OCI-M2 (cell line): ENCODE results near the gene TCOF1.

Experiments
- DNase-seq: peaks from one replicate; lab custom pipeline; 2025; ENCODE audit not compliant: unreplicated experiment; lab: John Stamatoyannopoulos, UW

The TCOF1 gene

DNA sequence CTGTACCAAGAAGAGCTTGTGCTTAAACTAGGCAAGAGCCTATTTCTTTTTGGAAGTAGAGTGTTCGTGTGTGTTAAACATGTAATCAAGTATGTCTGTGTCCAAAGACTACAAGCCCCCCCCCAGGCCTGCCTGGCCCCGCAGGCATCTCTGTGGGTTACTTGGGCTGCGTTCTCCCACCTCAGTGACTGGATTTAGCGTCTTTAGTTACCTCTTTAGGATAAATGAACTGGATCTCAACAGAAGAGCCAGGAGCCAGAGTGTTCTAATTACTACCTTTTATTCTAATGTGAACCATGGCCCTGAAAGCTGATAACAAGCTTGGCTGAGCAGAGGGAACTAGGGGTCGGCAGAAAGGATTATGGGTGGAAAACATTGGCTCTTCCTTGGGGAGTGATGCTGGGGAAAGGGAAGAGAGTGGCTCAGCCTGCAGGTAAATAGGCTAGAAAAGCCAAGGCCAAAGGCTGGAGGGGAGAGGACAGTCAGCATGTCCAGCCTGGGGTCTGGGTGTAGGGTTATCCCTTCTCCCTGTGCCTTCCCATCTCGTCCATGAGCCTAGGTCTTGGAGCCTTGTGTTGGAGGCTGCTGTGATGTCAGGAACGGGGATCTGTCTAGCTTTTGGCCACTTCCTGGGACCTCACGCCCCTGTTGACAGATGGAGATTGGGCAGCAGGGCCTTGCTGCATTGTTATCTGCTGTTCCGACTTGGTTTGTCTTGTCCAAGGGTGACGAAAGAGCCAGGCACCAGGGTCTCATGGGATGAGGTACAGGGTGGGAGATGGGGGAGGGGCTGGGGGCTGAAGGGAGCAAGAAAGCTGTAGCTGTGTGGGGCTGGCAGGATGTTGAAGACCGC is 44.1 kb downstream of the TCOF1 start:
- DNase-seq: no peak

DNA sequence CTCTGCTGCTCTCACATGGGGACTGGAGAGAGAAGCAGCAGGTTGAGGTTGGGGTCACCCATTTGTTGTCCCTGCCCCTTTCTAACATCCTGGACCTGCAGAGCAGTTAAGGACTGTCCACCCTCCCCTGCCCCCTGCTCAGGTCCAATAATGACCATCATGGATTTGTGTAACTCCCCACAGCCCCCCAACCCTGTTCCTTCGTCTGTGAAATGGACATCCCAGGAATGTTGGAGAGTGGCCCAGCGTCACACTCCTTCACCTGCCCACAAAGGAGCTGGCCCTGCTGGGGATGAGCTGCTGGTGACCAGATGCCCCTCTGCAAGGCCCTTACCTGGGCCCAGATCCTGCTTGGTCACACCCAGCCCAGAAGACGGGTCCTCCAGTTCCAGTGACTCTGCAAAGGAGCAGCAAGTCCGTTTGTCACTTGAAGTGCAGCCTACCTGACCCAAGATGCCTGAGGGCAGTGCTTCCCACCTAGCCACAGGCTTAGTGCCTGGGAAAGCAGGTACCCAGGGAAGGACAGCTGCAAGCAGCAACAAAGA is 44.8 kb downstream of the TCOF1 start:
- DNase-seq: no peak

DNA sequence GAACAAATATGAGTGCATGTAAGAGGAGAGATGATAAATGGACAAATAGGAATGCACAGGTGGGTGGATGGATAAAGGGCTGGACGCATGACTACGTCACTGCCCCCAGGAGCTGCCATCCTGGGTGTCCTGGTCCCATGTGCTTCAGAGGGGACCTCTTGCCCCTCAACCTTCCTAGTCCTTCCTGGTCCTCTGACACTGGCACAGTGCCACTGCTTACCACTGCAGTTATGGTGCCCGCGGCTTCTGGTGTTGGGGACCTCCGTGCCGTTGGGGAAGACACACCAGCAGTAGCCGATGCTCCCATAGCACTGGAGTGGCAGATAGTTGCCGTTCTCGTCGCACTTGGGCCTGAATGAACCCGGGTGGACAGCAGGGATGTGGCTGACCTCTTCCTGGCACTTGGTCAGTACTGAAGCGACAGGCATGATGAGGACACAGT is 45.4 kb downstream of the TCOF1 start:
- DNase-seq: no peak

DNA sequence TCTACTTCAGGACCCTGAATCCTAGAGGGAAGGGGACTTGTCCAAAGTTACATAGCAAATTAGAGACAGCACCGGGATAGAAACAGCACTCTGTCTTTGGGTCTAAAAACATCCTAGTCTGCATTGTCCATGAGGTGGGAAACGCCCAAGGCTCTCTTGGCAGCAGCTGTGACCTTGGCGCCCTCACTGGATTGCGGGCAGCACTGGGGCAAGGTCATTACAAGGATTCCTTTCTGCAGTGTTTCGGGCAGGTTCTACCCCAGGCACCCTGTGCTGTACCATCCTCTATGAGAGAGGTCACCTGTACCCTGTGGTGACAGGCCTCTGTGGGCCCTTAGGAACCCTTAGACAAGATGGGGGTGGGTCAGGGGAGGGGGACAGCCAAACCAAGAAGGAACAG is 46.6 kb downstream of the TCOF1 start:
- DNase-seq: no peak

DNA sequence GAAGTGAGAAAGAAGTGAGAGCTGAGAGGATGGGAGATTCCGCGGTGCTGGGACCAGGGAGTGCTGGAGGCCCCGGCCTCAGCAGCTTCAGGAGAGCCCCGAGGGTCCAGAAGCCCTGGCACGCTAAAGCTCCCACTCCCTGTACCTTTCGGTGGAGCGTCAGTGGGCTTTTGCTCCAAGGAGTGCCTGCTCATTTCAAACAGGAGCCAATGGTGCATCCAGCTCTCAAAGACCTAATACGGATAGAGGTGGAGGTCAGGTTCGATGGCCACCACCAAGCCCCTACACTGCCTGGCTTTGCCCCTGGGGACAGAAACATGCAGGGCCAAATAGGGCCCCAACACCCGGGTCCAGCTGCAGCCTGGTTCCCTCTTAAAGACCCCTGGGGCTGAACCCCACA is 47.0 kb downstream of the TCOF1 start:
- no peak for DNase-seq

DNA sequence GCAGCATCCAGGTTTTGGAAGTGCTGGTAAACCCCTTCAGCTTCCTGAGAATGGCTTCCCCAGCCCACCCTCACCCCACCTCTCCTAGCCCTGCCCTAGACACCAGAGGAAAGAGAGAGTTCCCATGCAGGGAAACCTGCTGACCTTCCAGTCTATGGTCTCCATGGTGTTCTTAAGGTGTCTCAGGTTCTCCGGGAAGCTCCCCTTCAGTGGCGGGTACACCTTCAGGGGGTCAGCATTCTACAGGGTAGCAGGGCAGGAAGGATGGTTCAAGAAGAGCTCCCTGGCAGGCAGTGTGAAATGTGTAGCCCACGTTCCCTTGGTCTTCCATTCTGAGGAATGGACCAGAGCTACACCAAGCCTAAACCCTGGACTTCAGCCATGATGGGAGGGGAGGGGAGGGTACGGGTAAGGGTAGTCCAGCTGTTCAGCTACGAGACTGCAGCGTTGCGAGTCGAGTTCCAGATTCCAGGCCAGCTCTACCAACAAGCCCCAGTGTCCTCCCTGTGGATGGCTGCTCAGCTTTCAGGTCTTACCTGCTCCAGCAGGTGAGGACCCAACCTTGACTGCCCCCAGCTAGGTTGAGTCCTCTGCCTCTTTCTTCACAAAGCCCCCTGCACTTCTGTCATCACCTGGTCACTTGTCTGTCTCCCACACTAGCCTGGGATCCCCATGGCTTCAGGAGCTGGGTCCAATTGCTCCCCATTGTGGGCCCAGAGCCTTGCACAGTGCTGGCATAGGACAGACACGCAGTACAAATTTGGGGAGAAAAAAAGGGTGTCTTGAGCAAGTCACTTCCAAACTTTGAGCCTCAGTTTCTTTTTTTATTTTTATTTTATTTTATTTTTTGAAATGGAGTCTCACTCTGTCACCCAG is 47.7 kb downstream of the TCOF1 start:
- no peak for DNase-seq

DNA sequence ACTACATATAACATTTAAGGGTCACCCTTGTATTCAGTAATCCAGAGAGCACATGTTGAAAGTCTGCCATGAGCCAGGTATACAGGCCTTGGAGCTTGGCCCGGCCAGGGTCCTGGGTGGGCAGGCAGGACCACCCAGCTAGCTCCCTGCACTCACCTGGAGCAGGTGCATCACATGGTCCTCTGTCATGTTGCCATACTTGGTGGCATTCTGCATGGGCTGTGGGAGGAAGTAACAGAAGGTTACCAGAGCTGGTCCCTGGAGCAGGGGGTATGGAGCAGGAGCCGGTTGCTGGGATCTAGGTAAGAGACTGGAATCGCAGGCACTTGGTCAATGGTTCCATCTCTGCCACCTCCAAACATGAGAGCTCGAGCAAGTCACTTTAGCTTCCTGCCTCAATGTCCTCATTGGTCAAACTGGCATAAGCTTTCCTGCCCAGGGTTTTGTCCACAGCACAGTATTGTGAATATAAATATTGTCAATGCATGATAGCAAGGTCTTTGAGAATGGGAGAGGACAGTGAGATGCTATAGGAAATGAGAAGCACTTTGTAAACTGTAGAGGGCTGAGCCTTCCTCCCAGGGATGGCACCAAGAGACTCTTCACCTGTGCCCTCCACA is 48.7 kb downstream of the TCOF1 start:
- no peak for DNase-seq

DNA sequence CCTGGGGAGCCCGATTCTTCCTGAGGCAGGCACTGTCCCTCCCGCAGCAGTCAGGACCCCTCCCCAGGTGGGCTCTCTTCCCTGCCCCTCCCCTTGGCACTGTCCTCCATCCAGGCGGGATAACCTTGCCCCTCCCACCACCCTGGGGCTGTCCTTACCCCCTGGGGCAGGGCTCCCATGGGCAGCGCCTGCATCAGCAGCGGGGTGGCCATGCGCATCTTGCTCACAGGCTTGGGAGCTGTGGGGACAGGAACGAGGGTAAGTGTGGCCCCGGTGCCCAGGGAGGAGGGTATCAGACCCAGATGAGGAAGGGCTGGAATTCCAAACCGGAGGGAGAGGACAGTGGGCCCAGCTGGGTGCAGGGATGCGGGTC is 49.2 kb downstream of the TCOF1 start:
- no peak for DNase-seq

DNA sequence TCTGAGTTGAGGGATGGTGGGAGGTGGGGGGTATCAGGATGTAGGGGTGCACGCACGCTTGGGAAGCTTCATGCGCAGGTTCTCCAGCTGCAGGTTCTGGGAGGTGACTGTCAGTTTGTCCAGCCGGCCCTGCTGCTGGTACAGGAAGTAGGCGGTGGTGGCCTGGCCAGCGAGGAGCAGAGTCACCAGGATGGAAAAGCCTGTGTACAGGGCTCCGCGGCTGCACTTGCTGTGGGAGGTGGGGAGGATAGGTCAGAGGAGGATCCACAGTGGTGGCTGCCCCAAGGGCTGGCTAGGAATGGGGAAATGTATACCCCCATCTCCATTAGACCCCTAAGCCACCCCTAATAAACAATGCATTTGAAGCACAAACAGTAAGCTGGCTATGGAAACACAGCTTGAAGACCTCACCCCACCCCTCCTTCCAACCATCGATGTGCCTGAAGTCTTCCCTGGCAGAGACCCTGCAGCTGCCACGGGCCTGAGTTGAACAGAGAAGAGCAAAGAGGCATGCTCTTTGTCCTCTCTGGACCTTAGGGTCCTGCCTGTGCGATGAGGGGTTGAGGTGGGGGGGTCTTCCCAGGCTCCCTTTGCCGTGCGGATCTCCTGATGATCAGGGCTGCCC is 49.7 kb downstream of the TCOF1 start:
- no peak for DNase-seq

DNA sequence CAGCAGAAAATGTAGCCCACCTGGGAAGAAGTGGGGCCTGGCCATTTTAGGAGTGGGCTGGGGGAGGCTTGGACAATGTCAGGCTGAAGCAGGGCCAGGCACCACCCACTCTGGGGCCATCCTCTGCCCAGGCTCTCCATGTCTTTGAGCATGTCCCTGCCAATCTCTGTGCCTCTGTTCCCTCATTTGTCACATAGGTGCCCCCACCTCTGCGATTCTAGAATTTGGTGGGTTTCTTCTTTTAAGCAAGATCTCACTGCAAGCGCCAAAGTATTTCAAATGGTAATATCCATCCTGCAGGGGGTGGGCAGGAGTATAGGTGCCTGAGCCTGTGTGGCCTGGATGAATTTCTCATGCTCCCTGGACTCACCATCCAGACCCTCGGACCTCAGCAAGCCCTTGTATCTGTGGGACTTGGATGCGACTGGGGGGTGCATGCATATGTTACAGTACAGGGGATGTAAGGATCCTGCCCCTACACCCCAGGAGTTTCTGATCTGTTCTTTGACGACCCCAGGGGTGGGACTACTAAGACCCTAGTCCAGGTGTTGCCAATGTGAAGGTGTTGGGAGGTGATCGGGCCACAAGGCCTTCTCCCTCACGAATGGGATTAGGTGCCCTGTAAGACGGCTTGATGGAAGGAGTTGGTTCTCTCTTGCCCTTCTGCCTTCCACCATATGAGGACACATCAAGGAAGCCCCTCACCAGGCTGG is 50.9 kb downstream of the TCOF1 start:
- DNase-seq: no peak

DNA sequence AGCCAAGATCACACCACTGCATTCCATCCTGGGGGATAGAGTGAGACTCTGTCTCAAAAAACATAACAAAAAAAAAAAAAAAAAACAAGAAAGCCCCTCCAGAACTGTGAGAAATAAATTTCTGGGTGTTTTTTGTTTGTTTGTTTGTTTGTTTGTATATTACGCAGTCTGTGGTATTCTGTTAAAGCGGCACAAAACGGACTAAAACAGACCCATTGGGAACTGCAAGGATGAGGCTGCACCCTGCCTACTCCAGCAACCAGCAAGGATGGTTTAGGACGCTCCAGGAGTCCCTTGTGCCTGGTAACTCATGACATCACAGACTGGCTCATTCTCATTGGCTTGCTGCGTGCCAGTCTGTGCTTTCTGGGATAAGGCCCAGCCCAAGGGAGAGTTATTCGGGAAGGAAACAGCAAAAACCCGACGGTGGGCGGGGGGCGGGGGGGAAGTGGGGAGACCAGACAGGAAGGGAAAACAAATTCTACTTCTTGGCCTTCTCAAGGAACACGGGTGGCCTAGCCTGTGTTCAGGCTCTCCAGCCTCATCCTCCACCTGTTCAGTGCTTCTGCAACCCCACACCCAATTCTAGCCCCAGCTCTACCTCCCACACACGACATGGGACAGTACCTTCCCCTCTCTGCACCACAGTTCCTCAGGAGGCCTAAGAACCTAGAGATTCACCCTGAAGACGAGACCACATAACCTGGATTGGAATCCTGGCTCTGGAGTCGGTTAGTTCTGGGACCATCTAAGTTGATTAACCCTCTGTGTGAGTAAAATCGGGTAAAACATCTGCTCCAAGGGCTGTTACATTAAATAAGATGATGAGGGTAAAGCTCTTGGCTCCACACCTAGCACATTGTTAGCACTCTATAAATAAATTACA is 52.4 kb downstream of the TCOF1 start:
- no peak for DNase-seq

DNA sequence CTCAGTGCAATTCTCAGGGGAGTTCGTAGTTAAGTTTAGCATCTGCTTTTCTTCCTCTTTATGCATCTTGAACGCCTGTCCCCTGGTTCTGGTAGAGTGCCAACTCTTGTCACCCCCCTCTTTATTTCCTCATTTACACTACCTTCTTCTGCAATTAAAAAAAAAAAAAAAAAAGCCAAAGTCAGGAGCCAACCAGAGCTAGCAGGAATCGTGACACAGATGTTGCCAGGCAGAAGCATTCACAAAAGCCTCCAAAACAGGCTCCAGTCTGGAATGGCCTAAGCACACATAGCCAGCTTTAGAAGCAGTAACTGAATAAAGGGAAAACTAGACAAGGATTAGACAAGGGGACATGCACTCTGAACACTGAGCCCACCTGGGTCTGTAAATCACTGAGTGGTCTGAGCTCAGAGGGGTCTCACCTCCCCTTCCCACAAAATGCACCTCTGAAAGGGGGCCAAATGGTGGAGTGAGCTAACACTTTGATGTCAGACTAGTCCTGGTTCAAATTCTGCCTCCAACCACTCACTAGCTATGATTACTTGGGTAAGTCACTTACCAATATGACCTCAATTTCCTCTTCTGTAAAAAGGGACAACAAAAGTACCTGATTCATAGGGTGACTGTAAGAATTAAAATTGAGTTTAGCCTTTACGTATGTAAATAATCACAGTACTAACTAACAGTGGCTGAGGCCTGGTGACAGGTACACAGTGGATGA is 53.2 kb downstream of the TCOF1 start:
- DNase-seq: no peak

DNA sequence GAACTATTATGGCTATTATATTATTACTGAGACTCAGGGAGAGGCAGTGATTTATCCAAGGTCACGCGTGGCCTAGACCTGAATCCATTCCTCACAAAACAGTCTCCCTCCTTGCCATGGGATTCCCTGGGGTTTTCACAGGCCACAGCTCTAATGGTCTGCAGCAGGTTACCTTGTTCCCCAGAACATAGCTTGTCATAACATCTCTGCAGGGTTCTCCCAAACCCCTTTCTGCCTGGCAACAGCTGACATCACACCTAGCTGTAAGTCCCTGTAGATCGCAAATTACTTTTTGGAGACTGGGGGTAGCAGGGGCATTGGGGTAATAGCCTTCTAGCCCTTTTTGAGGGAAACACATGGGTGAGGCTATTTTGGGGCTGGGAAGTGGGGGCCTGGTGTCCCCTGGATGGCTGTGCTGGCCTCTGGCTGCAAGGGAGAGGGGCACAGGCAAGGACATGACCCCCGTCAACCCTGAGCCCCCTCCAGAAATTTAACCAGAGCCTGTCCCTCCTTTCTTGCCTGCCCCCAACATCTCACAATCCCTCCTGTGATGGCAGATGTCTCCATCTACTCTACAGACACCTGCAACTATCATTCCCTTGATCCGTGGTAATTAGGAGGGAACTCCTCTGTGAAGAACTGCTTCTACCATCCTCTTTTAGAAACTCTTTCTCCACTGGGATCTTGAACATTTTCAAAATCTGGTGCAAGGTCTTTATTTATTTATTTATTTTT is 53.9 kb downstream of the TCOF1 start:
- DNase-seq: no peak

DNA sequence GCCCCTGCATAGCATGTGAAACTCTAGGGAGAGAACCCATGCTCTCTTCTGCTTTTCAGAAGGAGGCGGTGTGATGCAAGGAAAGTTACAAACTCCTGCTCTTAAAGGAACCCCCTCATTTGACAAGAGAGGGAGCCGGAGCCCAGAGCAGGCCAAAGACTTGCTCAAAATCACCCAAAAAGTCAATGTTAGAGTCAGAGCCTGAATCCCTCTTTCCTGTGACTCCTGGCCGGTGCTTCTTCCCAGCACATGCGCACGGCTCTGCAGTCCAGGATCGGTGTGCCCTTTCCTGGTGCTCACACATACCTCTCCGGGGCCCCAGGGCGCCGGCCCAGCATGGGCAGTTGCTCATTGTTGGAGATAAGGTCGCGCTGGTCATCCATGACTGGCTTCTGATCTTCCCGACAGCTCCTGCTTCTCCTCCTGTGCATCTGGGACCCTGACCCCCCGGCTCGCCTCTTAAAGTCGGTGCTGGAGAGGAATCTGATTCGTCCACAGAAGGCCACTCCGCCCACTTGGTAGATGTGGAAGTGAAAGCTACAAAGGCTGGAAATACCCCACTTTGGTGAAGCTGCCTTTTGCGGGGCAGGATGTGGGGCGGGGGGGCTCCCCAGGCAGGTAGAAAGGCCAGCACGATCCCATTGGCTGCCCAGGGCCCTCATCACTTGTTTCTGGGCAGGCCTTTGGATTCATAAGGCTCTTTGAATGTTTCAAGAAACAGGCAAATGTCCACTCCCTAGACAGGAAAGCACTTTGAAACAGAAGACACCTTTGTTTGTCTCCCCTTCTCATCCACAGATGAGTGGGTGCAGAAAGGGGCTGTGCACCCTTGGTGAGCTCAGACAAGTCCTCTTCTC is 55.0 kb downstream of the TCOF1 start, which contains the start of gene CD74:
TSS of gene CD74 (minus strand) at position 592 of the 857 bp plus-strand sequence. CDS start at position 431, 161 bp downstream.
- no peak for DNase-seq

DNA sequence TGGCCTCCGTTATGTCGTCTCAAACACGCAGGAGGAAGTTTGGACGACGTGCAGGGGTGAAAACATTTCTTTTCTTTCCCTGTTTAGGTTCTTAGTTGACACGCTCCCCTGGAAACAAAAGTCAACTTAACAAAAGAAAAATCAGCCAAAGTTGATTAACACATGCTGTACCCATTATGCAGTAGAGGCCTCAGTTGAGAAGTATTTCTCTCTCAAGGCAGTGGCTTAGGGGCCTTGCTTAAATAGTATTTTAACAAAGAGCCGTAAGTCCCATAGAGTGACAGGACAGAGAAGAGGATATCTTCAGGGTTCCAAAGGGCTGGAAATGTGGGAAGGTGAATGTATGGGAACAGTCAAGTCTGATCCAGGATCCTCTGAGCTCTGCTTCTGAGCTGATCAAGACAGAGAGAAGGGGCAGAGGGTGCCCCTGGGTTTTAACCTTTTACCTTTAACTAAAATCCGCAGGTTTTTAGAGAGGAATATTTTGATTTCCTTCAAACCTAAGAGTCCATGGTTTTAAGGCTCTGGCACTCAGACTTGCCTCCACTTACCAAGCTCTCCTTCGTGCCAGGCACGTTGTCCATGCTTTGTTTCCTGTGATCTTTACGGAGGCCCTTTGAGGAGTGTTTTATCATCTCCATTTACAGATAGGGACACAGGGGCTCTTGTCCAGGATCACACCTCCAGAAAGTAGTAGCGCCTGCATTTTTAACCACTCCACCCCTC is 55.8 kb downstream of the TCOF1 start:
- DNase-seq: no peak
